Motor neuron (in vitro differentiated cells): Measurements from ENCODE around the gene ZNF385C. TPM values are rescaled to one million over a fixed set of nuclear protein-coding genes. Genes with fewer than 3 reads are reported as not detected.
"Not testable (repeated sequence)": the region's sequence is repeated elsewhere in the genome, so short reads cannot be mapped to it uniquely, and the experiment has no call there.

Source experiments
- ATAC-seq, 8 experiments: fragments of 200-7000 bp; cut with Tn5 transposase; replicated peaks in 6 of 8; 2 replicates each; pipeline ENCODE4 v1.8.0; 2021; ENCODE audit warnings: mild to moderate bottlenecking in 8 of 8, moderate library complexity in 8 of 8
- H3K27ac ChIP-seq, 2 donors: fragments of 250-450 bp; sonication (Bioruptor Pico); 2 replicates each; pipeline ENCODE4 v1.9.0; 2021; ENCODE audit warnings: antibody characterized with exemption in 2 of 2, mild to moderate bottlenecking in 2 of 2, moderate library complexity in 1 of 2
- H3K4me1 ChIP-seq, 2 donors: fragments of 250-450 bp; sonication (Bioruptor Pico); replicated peaks in 1 of 2; 2 replicates each; pipeline ENCODE4 v1.6.1; 2021; ENCODE audit warnings: antibody characterized with exemption in 2 of 2, mild to moderate bottlenecking in 2 of 2, moderate library complexity in 1 of 2
- H3K4me3 ChIP-seq, 5 donors: fragments of 250-450 bp; sonication (Bioruptor Pico); 2 replicates each; pipeline ENCODE4 v1.9.0; 2021; ENCODE audit warnings: antibody characterized with exemption in 5 of 5, mild to moderate bottlenecking in 5 of 5, moderate library complexity in 4 of 5
- WGBS, 10 experiments: fragments of 450-650 bp; shearing (Covaris generic); methylation state at CpG; one replicate each; pipeline ENCODE4 v1.0.0; 2022; 5-methylcytosine and 5-hydroxymethylcytosine counted together
- in situ Hi-C, 9 experiments: fragments of 400-800 bp; cut with MboI; loops; one replicate each; pipeline ENCODE4 v1.15.0; 2021; ENCODE audit warnings: low sequenced_read_pairs in 9 of 9, low pct_unique_long_range_greater_than_20kb in 2 of 9; ENCODE audit not compliant: unreplicated experiment in 9 of 9
- total RNA-seq, 8 experiments: library from RNA; unstranded; fragments of 300-600 nt; gene quantifications; 2 replicates each; pipeline versions ENCODE4 v1.2.3 to v1.2.4, GENCODE V29; 2022

The ZNF385C gene
- total RNA-seq, 8 experiments from 2014 or later = 0.51 to 4.2 (median 1.9) TPM

- WGBS, 10 experiments = 60 to 100% (median 80%) methylated on average over 1 to 3 of the region's 3 CpGs; no CpG with 5 or more reads in 1 of the 10 experiments
- in situ Hi-C loops = no loop called here
- Histone ChIP-seq H3K4me1 (peaks cover 0 to 7% of the 10 kb centered on the region in 2 donors), H3K4me3 (no peak overlapping the region), H3K27ac (no peak overlapping the region)
- peak in 2 of 8 experiments; percentile 13 to 35 for ATAC-seq
These were observed 87.3 kb downstream of the ZNF385C start for GRCh38 chr17:42010898-42011516.

- peak in 2 of 8 experiments; percentile 83 to 89 for ATAC-seq
- not testable (repeated sequence) for H3K27ac ChIP-seq
These were observed 88.0 kb downstream of the ZNF385C start for GRCh38 chr17:42010266-42010680.

GRCh38 chr17:42009170-42009569 lies 89.1 kb downstream of the ZNF385C start:
- in situ Hi-C loops = no loop called here
- ATAC-seq = peak in 2 of 8 experiments; percentile 14 to 34
- Histone ChIP-seq H3K4me1 (no peaks in the 10 kb centered on the region), H3K27ac (no peak overlapping the region), H3K4me3 (no peak overlapping the region)
- 80 to 100% (median 92%) methylated on average over 1 to 4 of the region's 4 CpGs; no CpG with 5 or more reads in 1 of the 10 experiments for WGBS, 10 experiments

More at GRCh38 chr17:42010266-42010680, 88.0 kb downstream of the ZNF385C start:
- H3K4me1 ChIP-seq, H3K4me3 ChIP-seq, in situ Hi-C loops: not testable (repeated sequence)
- WGBS, 10 experiments = 11 to 100% (median 93%) methylated on average over 2 to 8 of the region's 9 CpGs; no CpG with 5 or more reads in 3 of the 10 experiments

- ATAC-seq = no peak
- WGBS, 10 experiments = 0 to 100% (median 71%) methylated on average over 1 of the region's 1 CpG; no CpG with 5 or more reads in 2 of the 10 experiments
- H3K4me1 ChIP-seq = no peaks in the 10 kb centered on the region
- no peak overlapping the region for H3K4me3 ChIP-seq
- no peak overlapping the region for H3K27ac ChIP-seq
- in situ Hi-C loops = no loop called here
These were observed 93.1 kb downstream of the ZNF385C start for GRCh38 chr17:42005166-42005565.

- no peak overlapping the region for H3K27ac ChIP-seq
- no peak overlapping the region for H3K4me3 ChIP-seq
- 13 to 100% (median 74%) methylated on average over 1 to 3 of the region's 3 CpGs; no CpG with 5 or more reads in 2 of the 10 experiments for WGBS, 10 experiments
- in situ Hi-C loops = no loop called here
- peak in 4 of 8 experiments; percentile 32 to 92 (median 72) for ATAC-seq
- H3K4me1 ChIP-seq = no peaks in the 10 kb centered on the region
These were observed 95.4 kb downstream of the ZNF385C start for GRCh38 chr17:42002792-42003301.

GRCh38 chr17:42002175-42002791 lies 96.0 kb downstream of the ZNF385C start:
- 74 to 100% (median 93%) methylated on average over 1 to 7 of the region's 7 CpGs; no CpG with 5 or more reads in 1 of the 10 experiments for WGBS, 10 experiments
- Histone ChIP-seq H3K27ac (no peak overlapping the region), H3K4me1 (no peaks in the 10 kb centered on the region), H3K4me3 (no peak overlapping the region)
- no peak for ATAC-seq
- in situ Hi-C loops = no loop called here

GRCh38 chr17:42001729-42002128 lies 96.5 kb downstream of the ZNF385C start:
- Histone ChIP-seq H3K27ac (no peak overlapping the region), H3K4me3 (no peak overlapping the region), H3K4me1 (no peaks in the 10 kb centered on the region)
- 90 to 100% (median 96%) methylated on average over 1 to 2 of the region's 2 CpGs; no CpG with 5 or more reads in 4 of the 10 experiments for WGBS, 10 experiments
- in situ Hi-C loops = no loop called here
- no peak for ATAC-seq

- WGBS, 10 experiments = 80 to 100% (median 94%) methylated on average over 1 to 3 of the region's 3 CpGs; no CpG with 5 or more reads in 2 of the 10 experiments
- no peak overlapping the region for H3K4me3 ChIP-seq
- H3K27ac ChIP-seq = no peak overlapping the region
- in situ Hi-C loops = no loop called here
- no peaks in the 10 kb centered on the region for H3K4me1 ChIP-seq
- peak in 1 of 8 experiments; percentile 17 for ATAC-seq
These were observed 97.7 kb downstream of the ZNF385C start for GRCh38 chr17:42000413-42001133.

GRCh38 chr17:41998497-41998896 lies 99.8 kb downstream of the ZNF385C start:
- H3K27ac ChIP-seq = no peak overlapping the region
- H3K4me3 ChIP-seq = no peak overlapping the region
- in situ Hi-C loops = no loop called here
- no peak for ATAC-seq
- no peaks in the 10 kb centered on the region for H3K4me1 ChIP-seq
- WGBS, 10 experiments = 0 to 100% (median 48%) methylated on average over 1 to 2 of the region's 2 CpGs; no CpG with 5 or more reads in 2 of the 10 experiments

GRCh38 chr17:41996855-41997164 lies 101.5 kb downstream of the ZNF385C start:
- H3K27ac ChIP-seq = no peak overlapping the region
- in situ Hi-C loops = no loop called here
- H3K4me3 ChIP-seq = no peak overlapping the region
- WGBS, 10 experiments = 67 to 100% (median 98%) methylated on average over 1 to 2 of the region's 2 CpGs; no CpG with 5 or more reads in 6 of the 10 experiments
- ATAC-seq = no peak
- H3K4me1 ChIP-seq = peaks cover 0 to 5% of the 10 kb centered on the region in 2 donors

GRCh38 chr17:41992576-41992975 lies 105.7 kb downstream of the ZNF385C start:
- H3K27ac ChIP-seq = peak overlapping the region in 1 of 2 donors; percentile 52
- in situ Hi-C loops = no loop called here
- no peak overlapping the region for H3K4me3 ChIP-seq
- H3K4me1 ChIP-seq = peaks cover 0 to 5% of the 10 kb centered on the region in 2 donors
- peak in 4 of 8 experiments; percentile 45 to 53 (median 48) for ATAC-seq
- 31 to 70% (median 63%) methylated on average over 1 to 3 of the region's 3 CpGs; no CpG with 5 or more reads in 5 of the 10 experiments for WGBS, 10 experiments

GRCh38 chr17:41989702-41990419 lies 108.4 kb downstream of the ZNF385C start:
- no peak overlapping the region for H3K4me3 ChIP-seq

More at GRCh38 chr17:41989702-41990419, 108.4 kb downstream of the ZNF385C start:
- in situ Hi-C loops = no loop called here
- ATAC-seq = no peak
- Histone ChIP-seq H3K27ac (no peak overlapping the region), H3K4me1 (peaks cover 0 to 5% of the 10 kb centered on the region in 2 donors)
- 71 to 99% (median 77%) methylated on average over 1 to 5 of the region's 5 CpGs; no CpG with 5 or more reads in 3 of the 10 experiments for WGBS, 10 experiments
